Ramos (cell line): ENCODE data around the gene GABRR3.

ENCODE experiments used
- in situ Hi-C: fragments of 300-500 bp; cut with MboI; formaldehyde crosslinking; loops from one replicate; pipeline ENCODE4 v1.14.3; 2022; ENCODE audit warnings: low sequenced_read_pairs; ENCODE audit not compliant: unreplicated experiment

Gene GABRR3

GRCh38 chr3:97960993-97961766 is 73.9 kb downstream of the GABRR3 start:
- in situ Hi-C loops: no loop called here

GRCh38 chr3:97960551-97960950 is 74.6 kb downstream of the GABRR3 start:
- in situ Hi-C loops: no loop called here

- in situ Hi-C loops: no loop called here
These were observed 75.2 kb downstream of the GABRR3 start for GRCh38 chr3:97959872-97960271.

GRCh38 chr3:97958796-97959195 is 76.3 kb downstream of the GABRR3 start:
- in situ Hi-C loops: no loop called here

GRCh38 chr3:97958396-97958795 is 76.7 kb downstream of the GABRR3 start:
- in situ Hi-C loops: no loop called here

- in situ Hi-C loops: no loop called here
These were observed 77.4 kb downstream of the GABRR3 start for GRCh38 chr3:97957617-97958311.

- in situ Hi-C loops: no loop called here
These were observed 79.1 kb downstream of the GABRR3 start for GRCh38 chr3:97956051-97956450.

GRCh38 chr3:97954228-97954827 is 80.8 kb downstream of the GABRR3 start:
- in situ Hi-C loops: no loop called here

- in situ Hi-C loops: no loop called here
These were observed 82.2 kb downstream of the GABRR3 start for GRCh38 chr3:97952872-97953271.

- in situ Hi-C loops: no loop called here
These were observed 82.8 kb downstream of the GABRR3 start for GRCh38 chr3:97952280-97952679.

GRCh38 chr3:97950360-97950759 is 84.8 kb downstream of the GABRR3 start:
- in situ Hi-C loops: no loop called here

- in situ Hi-C loops: no loop called here
These were observed 85.4 kb downstream of the GABRR3 start for GRCh38 chr3:97949743-97950142.

- in situ Hi-C loops: no loop called here
These were observed 86.0 kb downstream of the GABRR3 start for GRCh38 chr3:97949110-97949485.

- in situ Hi-C loops: no loop called here
These were observed 86.6 kb downstream of the GABRR3 start for GRCh38 chr3:97948351-97949109.

- in situ Hi-C loops: no loop called here
These were observed 92.1 kb downstream of the GABRR3 start for GRCh38 chr3:97942801-97943546.

- in situ Hi-C loops: no loop called here
These were observed 95.1 kb downstream of the GABRR3 start for GRCh38 chr3:97940034-97940433.

- in situ Hi-C loops: no loop called here
These were observed 95.7 kb downstream of the GABRR3 start for GRCh38 chr3:97939401-97939800.

GRCh38 chr3:97938444-97938843 is 96.7 kb downstream of the GABRR3 start:
- in situ Hi-C loops: no loop called here

GRCh38 chr3:97937205-97937604 is 97.9 kb downstream of the GABRR3 start:
- in situ Hi-C loops: no loop called here

GRCh38 chr3:97935842-97936241 is 99.3 kb downstream of the GABRR3 start:
- in situ Hi-C loops: no loop called here
